ENCODE data around the gene IMMP2L. TPM values are rescaled to one million over a fixed set of nuclear protein-coding genes. Genes with fewer than 3 reads are reported as not detected.

IMMP2L gene
- total and polyA plus RNA-seq, 4 experiments from 2014 or later: 23.5 to 32.2 (median 29.5) TPM

DNA sequence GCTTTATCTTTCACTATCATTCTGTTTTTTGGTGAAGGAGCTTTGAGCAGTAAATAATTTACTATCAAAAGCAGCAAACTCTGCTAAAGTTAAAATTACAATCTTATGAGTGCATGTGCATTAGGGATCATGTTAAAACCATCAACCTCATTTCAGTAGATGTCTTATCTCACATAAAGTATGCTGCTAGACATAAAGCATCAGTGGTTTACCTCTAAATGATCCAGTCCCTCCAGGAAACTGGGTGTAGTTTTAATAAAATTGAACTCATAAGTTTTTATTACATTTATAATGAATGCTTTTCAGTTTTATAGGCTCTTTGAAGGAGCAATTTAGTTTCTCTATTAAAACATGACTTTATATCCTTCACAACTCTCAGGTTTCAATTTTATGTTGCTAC lies 362.6 kb downstream of the IMMP2L start:
- peaks cover 13 to 27% of the 10 kb centered on the region in 2 donors for H3K36me3 Mint-ChIP-seq
- H3K27ac Mint-ChIP-seq: no peak overlapping the region
- H3K27me3 Mint-ChIP-seq: no peaks in the 10 kb centered on the region
- Histone ChIP-seq H3K4me1 (ENCODE audit: insufficient read depth, low read length) (no peaks in the 10 kb centered on the region), H3K36me3 (ENCODE audit: insufficient read depth, low read length) (no peaks in the 10 kb centered on the region), H3K27ac (ENCODE audit: low read depth, low read length) (no peak overlapping the region), H3K27me3 (ENCODE audit: insufficient read depth, low read length) (no peaks in the 10 kb centered on the region), H3K9me3 (ENCODE audit: control insufficient read depth in 1 of 2, low read length in 2 of 2) (no peaks in the 10 kb centered on the region), H3K4me3 (ENCODE audit: low read length in 2 of 2) (no peak overlapping the region)
- intact Hi-C loops (cut with micrococcal nuclease): no loop called here
- ChIA-PET CTCF (ENCODE audit: partially characterized antibody) (no interaction called here), POLR2A (ENCODE audit: partially characterized antibody) (no interaction called here)
- H3K4me3 Mint-ChIP-seq: no peak overlapping the region
- peaks cover 0 to 3% (median 1%) of the 10 kb centered on the region in 4 donors for H3K4me1 Mint-ChIP-seq
- no peak for DNase-seq
- H3K9me3 Mint-ChIP-seq: peaks cover 0 to 9% (median 3%) of the 10 kb centered on the region in 8 donors

DNA sequence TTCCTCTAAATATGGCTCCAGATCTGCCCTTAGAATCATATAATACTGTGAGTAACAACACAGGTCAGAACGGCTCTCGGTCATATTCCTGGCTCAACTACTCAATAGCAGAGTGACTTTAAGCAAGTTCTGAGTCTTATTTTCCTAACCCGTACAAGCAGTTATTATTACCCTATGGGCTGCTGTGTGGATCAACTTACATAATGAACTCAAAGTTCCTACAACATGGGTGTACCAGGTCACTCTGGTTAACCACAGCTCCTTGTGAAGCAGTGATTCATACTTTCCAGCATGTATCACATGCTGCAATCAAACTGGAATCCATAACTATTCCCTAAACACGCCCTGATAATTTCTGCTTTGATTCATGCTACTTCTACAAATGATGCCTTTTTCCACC lies 364.0 kb downstream of the IMMP2L start:
- Mint-ChIP-seq H3K4me1 (peaks cover 0 to 3% (median 1%) of the 10 kb centered on the region in 4 donors), H3K27me3 (no peaks in the 10 kb centered on the region), H3K27ac (no peak overlapping the region), H3K4me3 (no peak overlapping the region), H3K36me3 (peaks cover 12 to 20% of the 10 kb centered on the region in 2 donors), H3K9me3 (peaks cover 0 to 9% (median 3%) of the 10 kb centered on the region in 8 donors)
- ChIA-PET CTCF (ENCODE audit: partially characterized antibody) (no interaction called here), POLR2A (ENCODE audit: partially characterized antibody) (no interaction called here)
- H3K9me3 ChIP-seq (ENCODE audit: control insufficient read depth in 1 of 2, low read length in 2 of 2): no peaks in the 10 kb centered on the region
- H3K4me3 ChIP-seq (ENCODE audit: low read length in 2 of 2): no peak overlapping the region
- H3K4me1 ChIP-seq (ENCODE audit: insufficient read depth, low read length): no peaks in the 10 kb centered on the region
- no peak overlapping the region for H3K27ac ChIP-seq (ENCODE audit: low read depth, low read length)
- H3K27me3 ChIP-seq (ENCODE audit: insufficient read depth, low read length): no peaks in the 10 kb centered on the region
- no peaks in the 10 kb centered on the region for H3K36me3 ChIP-seq (ENCODE audit: insufficient read depth, low read length)
- DNase-seq: no peak
- intact Hi-C loops (cut with micrococcal nuclease): no loop called here

DNA sequence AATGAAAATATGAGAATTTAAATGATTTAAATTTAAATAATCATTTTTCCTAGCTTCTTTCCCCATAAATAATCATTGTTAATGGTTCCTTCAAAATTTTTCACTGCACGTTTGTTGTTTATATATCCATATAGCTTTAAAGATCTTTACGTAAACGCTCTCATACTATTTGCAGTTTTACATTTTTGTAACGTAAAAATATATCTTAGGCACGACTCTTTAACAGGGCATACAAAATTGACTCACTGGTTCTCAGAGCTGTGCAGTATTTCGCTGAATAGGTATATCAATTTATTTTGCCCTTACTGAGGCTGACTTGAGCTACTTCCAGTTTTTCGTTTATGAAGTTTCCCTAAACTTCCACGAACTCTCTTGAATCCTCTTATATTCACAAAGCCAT lies 365.6 kb downstream of the IMMP2L start:
- intact Hi-C loops (cut with micrococcal nuclease): no loop called here
- no peaks in the 10 kb centered on the region for H3K4me1 ChIP-seq (ENCODE audit: insufficient read depth, low read length)
- peaks cover 4 to 7% of the 10 kb centered on the region in 2 donors for H3K36me3 Mint-ChIP-seq
- H3K36me3 ChIP-seq (ENCODE audit: insufficient read depth, low read length): no peaks in the 10 kb centered on the region
- no peak overlapping the region for H3K4me3 ChIP-seq (ENCODE audit: low read length in 2 of 2)
- H3K27ac Mint-ChIP-seq: no peak overlapping the region
- H3K4me1 Mint-ChIP-seq: peaks cover 0 to 3% (median 1%) of the 10 kb centered on the region in 4 donors
- CTCF ChIA-PET (ENCODE audit: partially characterized antibody): no interaction called here
- H3K27me3 Mint-ChIP-seq: no peaks in the 10 kb centered on the region
- H3K9me3 ChIP-seq (ENCODE audit: control insufficient read depth in 1 of 2, low read length in 2 of 2): no peaks in the 10 kb centered on the region
- H3K4me3 Mint-ChIP-seq: no peak overlapping the region
- no peak overlapping the region for H3K27ac ChIP-seq (ENCODE audit: low read depth, low read length)
- no peak for DNase-seq
- H3K27me3 ChIP-seq (ENCODE audit: insufficient read depth, low read length): no peaks in the 10 kb centered on the region
- POLR2A ChIA-PET (ENCODE audit: partially characterized antibody): no interaction called here
- H3K9me3 Mint-ChIP-seq: no peaks in the 10 kb centered on the region

DNA sequence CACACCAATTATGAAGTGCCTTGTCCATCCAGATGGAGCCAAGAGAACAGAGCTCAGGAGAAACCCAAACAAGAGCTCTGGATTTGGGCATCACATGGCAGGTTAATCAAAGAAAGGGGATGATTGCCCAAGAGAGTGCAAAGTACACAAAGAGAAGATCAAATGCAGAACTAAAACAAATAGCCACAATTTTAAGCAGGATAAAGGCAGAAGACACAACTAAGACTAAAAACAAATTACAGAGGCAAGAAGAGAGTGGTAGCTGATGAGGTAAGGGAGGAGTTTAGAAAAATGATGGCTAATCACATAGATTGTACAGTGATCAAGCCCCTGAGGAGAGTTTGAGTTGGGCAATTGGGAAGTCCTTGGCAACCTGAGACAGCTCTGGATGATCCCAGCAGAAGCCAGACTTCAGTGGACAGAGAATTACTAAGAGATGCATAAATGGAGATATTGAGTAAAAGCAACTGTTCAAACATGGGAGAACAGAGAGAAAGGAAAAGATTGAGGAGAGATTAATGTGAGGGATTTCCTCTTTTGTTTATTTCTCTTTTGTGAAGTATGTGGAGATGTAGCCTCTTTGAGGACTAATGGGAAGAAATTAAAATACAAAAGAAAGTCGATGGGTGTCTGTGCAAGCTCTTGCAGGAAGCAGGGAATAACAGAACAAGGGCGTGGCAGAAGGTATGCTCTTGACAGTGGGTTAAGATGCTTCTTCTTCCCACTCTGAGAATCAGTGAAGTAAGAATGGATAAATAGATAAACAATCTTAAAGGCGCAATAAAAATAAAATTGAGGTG lies 369.5 kb downstream of the IMMP2L start:
- Histone ChIP-seq H3K9me3 (ENCODE audit: control insufficient read depth in 1 of 2, low read length in 2 of 2) (no peaks in the 10 kb centered on the region), H3K36me3 (ENCODE audit: insufficient read depth, low read length) (no peaks in the 10 kb centered on the region), H3K27me3 (ENCODE audit: insufficient read depth, low read length) (no peaks in the 10 kb centered on the region), H3K4me3 (ENCODE audit: low read length in 2 of 2) (no peak overlapping the region), H3K4me1 (ENCODE audit: insufficient read depth, low read length) (no peaks in the 10 kb centered on the region), H3K27ac (ENCODE audit: low read depth, low read length) (no peak overlapping the region)
- Mint-ChIP-seq H3K9me3 (peaks cover 0 to 14% (median 0%) of the 10 kb centered on the region in 8 donors), H3K4me1 (no peaks in the 10 kb centered on the region), H3K36me3 (peaks cover 1 to 7% of the 10 kb centered on the region in 2 donors), H3K27ac (no peak overlapping the region), H3K4me3 (no peak overlapping the region), H3K27me3 (no peaks in the 10 kb centered on the region)
- intact Hi-C loops (cut with micrococcal nuclease): no loop called here
- CTCF ChIA-PET (ENCODE audit: partially characterized antibody): no interaction called here
- no peak for DNase-seq
- POLR2A ChIA-PET (ENCODE audit: partially characterized antibody): no interaction called here

DNA sequence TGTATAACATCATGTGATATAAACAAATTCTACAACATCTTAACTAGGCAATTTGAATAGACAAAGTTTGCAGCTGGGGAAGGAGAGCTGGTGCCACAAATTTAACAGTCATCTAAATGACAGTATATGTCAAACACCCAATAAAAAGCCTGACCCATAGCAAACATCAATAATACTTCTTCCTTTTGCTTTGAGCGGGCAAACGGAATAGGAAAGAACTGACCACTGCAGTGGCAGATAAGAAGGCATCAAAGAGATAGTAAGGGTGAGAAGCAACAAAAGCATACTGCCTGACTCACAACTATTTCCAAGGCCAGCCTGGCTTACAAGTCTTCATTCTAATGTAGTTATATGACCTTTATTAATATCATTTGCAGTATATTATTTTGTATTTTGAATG lies 371.5 kb downstream of the IMMP2L start:
- Histone ChIP-seq H3K36me3 (ENCODE audit: insufficient read depth, low read length) (no peaks in the 10 kb centered on the region), H3K9me3 (ENCODE audit: control insufficient read depth in 1 of 2, low read length in 2 of 2) (no peaks in the 10 kb centered on the region), H3K4me3 (ENCODE audit: low read length in 2 of 2) (no peak overlapping the region), H3K27me3 (ENCODE audit: insufficient read depth, low read length) (no peaks in the 10 kb centered on the region), H3K27ac (ENCODE audit: low read depth, low read length) (no peak overlapping the region), H3K4me1 (ENCODE audit: insufficient read depth, low read length) (no peaks in the 10 kb centered on the region)
- Mint-ChIP-seq H3K27ac (no peak overlapping the region), H3K9me3 (peaks cover 0 to 14% (median 0%) of the 10 kb centered on the region in 8 donors), H3K4me3 (no peak overlapping the region), H3K4me1 (no peaks in the 10 kb centered on the region), H3K27me3 (no peaks in the 10 kb centered on the region), H3K36me3 (peaks cover 1 to 3% of the 10 kb centered on the region in 2 donors)
- intact Hi-C loops (cut with micrococcal nuclease): no loop called here
- ChIA-PET CTCF (ENCODE audit: partially characterized antibody) (no interaction called here), POLR2A (ENCODE audit: partially characterized antibody) (no interaction called here)
- DNase-seq: no peak

DNA sequence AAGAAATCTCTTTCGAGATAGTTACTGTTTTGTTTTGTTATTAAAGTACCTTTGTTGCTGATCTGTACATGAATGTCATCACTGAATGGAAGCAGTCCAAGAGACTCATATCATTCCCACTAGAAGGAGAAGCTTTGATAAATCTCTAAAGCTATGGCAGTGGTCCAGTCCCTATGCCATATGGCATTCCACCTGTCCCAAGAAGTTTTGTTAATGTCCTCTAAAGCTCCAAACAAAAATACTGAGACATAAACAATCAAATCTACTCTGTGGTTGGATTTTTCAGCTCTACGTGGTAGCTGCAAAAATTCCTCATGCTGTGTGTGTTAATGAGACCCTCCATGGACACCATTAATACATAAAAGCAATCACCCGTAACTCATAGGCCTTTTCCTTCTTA lies 377.3 kb downstream of the IMMP2L start:
- H3K27ac ChIP-seq (ENCODE audit: low read depth, low read length): no peak overlapping the region
- no peak overlapping the region for H3K4me3 Mint-ChIP-seq
- H3K4me1 Mint-ChIP-seq: no peaks in the 10 kb centered on the region
- CTCF ChIA-PET (ENCODE audit: partially characterized antibody): no interaction called here
- DNase-seq: no peak
- POLR2A ChIA-PET (ENCODE audit: partially characterized antibody): no interaction called here
- no peaks in the 10 kb centered on the region for H3K27me3 Mint-ChIP-seq
- no peaks in the 10 kb centered on the region for H3K27me3 ChIP-seq (ENCODE audit: insufficient read depth, low read length)
- H3K36me3 ChIP-seq (ENCODE audit: insufficient read depth, low read length): no peaks in the 10 kb centered on the region
- intact Hi-C loops (cut with micrococcal nuclease): no loop called here
- H3K27ac Mint-ChIP-seq: no peak overlapping the region
- H3K4me3 ChIP-seq (ENCODE audit: low read length in 2 of 2): no peak overlapping the region
- no peaks in the 10 kb centered on the region for H3K9me3 ChIP-seq (ENCODE audit: control insufficient read depth in 1 of 2, low read length in 2 of 2)
- peaks cover 0 to 11% of the 10 kb centered on the region in 2 donors for H3K36me3 Mint-ChIP-seq
- no peaks in the 10 kb centered on the region for H3K4me1 ChIP-seq (ENCODE audit: insufficient read depth, low read length)
- H3K9me3 Mint-ChIP-seq: peaks cover 0 to 14% (median 0%) of the 10 kb centered on the region in 8 donors

DNA sequence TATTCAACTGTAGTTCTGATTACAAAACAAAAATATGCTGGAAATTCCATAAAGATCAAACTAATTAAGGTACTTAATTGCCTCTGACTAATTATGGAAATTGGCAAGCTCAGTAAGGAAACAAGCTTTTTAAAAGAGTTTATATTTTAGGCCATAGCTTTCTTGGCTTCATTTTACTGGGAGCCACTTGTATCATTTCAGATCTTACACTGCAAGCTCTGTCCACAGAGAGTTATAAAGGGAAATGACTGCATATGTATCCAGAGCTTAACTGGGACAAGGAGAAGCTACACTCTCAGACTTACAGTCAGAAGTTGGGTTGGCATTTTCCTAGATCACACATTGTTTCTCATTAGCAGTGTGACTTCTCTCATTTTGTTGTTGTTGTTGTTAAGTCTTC lies 379.0 kb downstream of the IMMP2L start:
- Histone ChIP-seq H3K27ac (ENCODE audit: low read depth, low read length) (no peak overlapping the region), H3K36me3 (ENCODE audit: insufficient read depth, low read length) (no peaks in the 10 kb centered on the region), H3K4me3 (ENCODE audit: low read length in 2 of 2) (no peak overlapping the region), H3K27me3 (ENCODE audit: insufficient read depth, low read length) (no peaks in the 10 kb centered on the region), H3K9me3 (ENCODE audit: control insufficient read depth in 1 of 2, low read length in 2 of 2) (no peaks in the 10 kb centered on the region), H3K4me1 (ENCODE audit: insufficient read depth, low read length) (no peaks in the 10 kb centered on the region)
- intact Hi-C loops (cut with micrococcal nuclease): no loop called here
- DNase-seq: no peak
- ChIA-PET CTCF (ENCODE audit: partially characterized antibody) (no interaction called here), POLR2A (ENCODE audit: partially characterized antibody) (no interaction called here)
- Mint-ChIP-seq H3K4me1 (no peaks in the 10 kb centered on the region), H3K27me3 (no peaks in the 10 kb centered on the region), H3K4me3 (no peak overlapping the region), H3K27ac (no peak overlapping the region), H3K9me3 (peaks cover 0 to 2% (median 0%) of the 10 kb centered on the region in 8 donors), H3K36me3 (peaks cover 0 to 13% of the 10 kb centered on the region in 2 donors)
